PFSK-1 (cell line): ENCODE results near the gene INPP4A.

Experiments
- POLR2AphosphoS5 ChIP-seq: IDR thresholded peaks from 2 replicates; pipeline ENCODE4 v1.6.1; 2012; ENCODE audit warnings: low read depth, mild to moderate bottlenecking, control low read depth, low read length, moderate library complexity
- SIN3A ChIP-seq: IDR thresholded peaks from 2 replicates; pipeline ENCODE4 v1.6.1; 2012; ENCODE audit warnings: mild to moderate bottlenecking, low read length, moderate library complexity, borderline replicate concordance; ENCODE audit not compliant: insufficient read depth
- TAF1 ChIP-seq: IDR thresholded peaks from 2 replicates; pipeline ENCODE4 v1.6.1; 2012; ENCODE audit warnings: low read length, control low read depth, borderline replicate concordance; ENCODE audit not compliant: insufficient read depth
- TF ChIP-seq, protein P1 (sequence below), 2 experiments: IDR thresholded peaks; 2 replicates each; pipeline versions ENCODE4 v1.6.1 to v1.8.0; 2011 to 2012; ENCODE audit warnings: low read depth in 2 of 2, low read length in 2 of 2, control low read depth in 1 of 2, inconsistent platforms in 1 of 2, mild to moderate bottlenecking in 1 of 2, moderate library complexity in 1 of 2; ENCODE audit not compliant: insufficient read depth in 1 of 2

DNA sequence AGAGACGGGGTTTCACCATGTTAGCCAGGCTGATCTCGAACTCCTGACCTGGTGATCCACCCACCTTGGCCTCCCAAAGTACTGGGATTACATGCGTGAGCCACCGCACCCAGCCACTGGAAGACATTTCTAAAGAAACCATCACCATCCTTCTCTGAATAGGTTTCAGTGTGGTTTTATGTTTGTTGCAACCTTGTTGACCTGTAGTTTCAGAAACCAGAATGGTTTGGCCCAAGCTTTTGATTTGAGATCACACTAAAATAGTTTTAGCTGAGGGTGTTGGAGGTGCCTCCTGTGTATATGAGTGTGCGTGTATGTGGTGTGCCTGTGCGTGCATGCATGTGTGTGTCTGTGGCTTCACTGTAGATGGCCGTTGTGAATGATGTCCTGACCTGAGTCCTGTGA lies 26.2 kb downstream of the INPP4A start:
- TF ChIP-seq, protein P1, sequence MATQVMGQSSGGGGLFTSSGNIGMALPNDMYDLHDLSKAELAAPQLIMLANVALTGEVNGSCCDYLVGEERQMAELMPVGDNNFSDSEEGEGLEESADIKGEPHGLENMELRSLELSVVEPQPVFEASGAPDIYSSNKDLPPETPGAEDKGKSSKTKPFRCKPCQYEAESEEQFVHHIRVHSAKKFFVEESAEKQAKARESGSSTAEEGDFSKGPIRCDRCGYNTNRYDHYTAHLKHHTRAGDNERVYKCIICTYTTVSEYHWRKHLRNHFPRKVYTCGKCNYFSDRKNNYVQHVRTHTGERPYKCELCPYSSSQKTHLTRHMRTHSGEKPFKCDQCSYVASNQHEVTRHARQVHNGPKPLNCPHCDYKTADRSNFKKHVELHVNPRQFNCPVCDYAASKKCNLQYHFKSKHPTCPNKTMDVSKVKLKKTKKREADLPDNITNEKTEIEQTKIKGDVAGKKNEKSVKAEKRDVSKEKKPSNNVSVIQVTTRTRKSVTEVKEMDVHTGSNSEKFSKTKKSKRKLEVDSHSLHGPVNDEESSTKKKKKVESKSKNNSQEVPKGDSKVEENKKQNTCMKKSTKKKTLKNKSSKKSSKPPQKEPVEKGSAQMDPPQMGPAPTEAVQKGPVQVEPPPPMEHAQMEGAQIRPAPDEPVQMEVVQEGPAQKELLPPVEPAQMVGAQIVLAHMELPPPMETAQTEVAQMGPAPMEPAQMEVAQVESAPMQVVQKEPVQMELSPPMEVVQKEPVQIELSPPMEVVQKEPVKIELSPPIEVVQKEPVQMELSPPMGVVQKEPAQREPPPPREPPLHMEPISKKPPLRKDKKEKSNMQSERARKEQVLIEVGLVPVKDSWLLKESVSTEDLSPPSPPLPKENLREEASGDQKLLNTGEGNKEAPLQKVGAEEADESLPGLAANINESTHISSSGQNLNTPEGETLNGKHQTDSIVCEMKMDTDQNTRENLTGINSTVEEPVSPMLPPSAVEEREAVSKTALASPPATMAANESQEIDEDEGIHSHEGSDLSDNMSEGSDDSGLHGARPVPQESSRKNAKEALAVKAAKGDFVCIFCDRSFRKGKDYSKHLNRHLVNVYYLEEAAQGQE (IDR thresholded peaks at IDR 0.05; ENCODE audit: insufficient read depth in 1 of 2, low read depth in 2 of 2, low read length in 2 of 2): no peak
- TF ChIP-seq POLR2AphosphoS5 (no peak), SIN3A (no peak), TAF1 (no peak)
